Liver (tissue), 3 donors: ENCODE results near the gene SIPA1L3.

Experiments used
- ATF3 ChIP-seq: IDR thresholded peaks from 2 replicates; pipeline ENCODE4 v1.6.1; 2016; ENCODE audit warnings: antibody characterized with exemption
- FOXA1 ChIP-seq: IDR thresholded peaks from 2 replicates; pipeline ENCODE4 v1.6.1; 2016; ENCODE audit warnings: antibody characterized with exemption
- GABPA ChIP-seq, 2 donors: IDR thresholded peaks in 1 of 2; conservative IDR thresholded peaks in 1 of 2; 2 replicates each; pipeline ENCODE4 v1.6.1; 2016; ENCODE audit warnings: antibody characterized with exemption in 2 of 2, mild to moderate bottlenecking in 1 of 2, moderate library complexity in 1 of 2
- JUND ChIP-seq, 2 donors: IDR thresholded peaks; 2 replicates each; pipeline ENCODE4 v1.6.1; 2016; ENCODE audit warnings: antibody characterized with exemption in 2 of 2
- RAD21 ChIP-seq, 2 donors: IDR thresholded peaks; 2 replicates each; pipeline ENCODE4 v1.6.1; 2016; ENCODE audit warnings: antibody characterized with exemption in 2 of 2, mild to moderate bottlenecking in 2 of 2
- REST ChIP-seq: IDR thresholded peaks from 2 replicates; pipeline ENCODE4 v1.6.1; 2016; ENCODE audit warnings: antibody characterized with exemption, mild to moderate bottlenecking
- RXRA ChIP-seq, 2 donors: IDR thresholded peaks; 2 replicates each; pipeline ENCODE4 v1.6.1; 2017 to 2018; ENCODE audit warnings: antibody characterized with exemption in 2 of 2, mild to moderate bottlenecking in 1 of 2
- SP1 ChIP-seq: IDR thresholded peaks from 2 replicates; pipeline ENCODE4 v1.6.1; 2018; ENCODE audit warnings: antibody characterized with exemption, mild to moderate bottlenecking
- TAF1 ChIP-seq: conservative IDR thresholded peaks from 2 replicates; pipeline ENCODE4 v1.6.1; 2016; ENCODE audit warnings: antibody characterized with exemption, mild to moderate bottlenecking
- YY1 ChIP-seq: IDR thresholded peaks from 2 replicates; pipeline ENCODE4 v1.6.1; 2016; ENCODE audit warnings: antibody characterized with exemption, mild to moderate bottlenecking
- ZBTB33 ChIP-seq: IDR thresholded peaks from 2 replicates; pipeline ENCODE4 v1.6.1; 2016; ENCODE audit warnings: antibody characterized with exemption
- TF ChIP-seq, protein P1 (sequence below): fragments of 150-350 bp; IDR thresholded peaks from 2 replicates; pipeline ENCODE4 v1.5.1; 2017; ENCODE audit warnings: improper control_type of control experiment, low read depth, low read length; ENCODE audit not compliant: missing input control
- donor health status: healthy.
- donor health status: healthy.

DNA sequence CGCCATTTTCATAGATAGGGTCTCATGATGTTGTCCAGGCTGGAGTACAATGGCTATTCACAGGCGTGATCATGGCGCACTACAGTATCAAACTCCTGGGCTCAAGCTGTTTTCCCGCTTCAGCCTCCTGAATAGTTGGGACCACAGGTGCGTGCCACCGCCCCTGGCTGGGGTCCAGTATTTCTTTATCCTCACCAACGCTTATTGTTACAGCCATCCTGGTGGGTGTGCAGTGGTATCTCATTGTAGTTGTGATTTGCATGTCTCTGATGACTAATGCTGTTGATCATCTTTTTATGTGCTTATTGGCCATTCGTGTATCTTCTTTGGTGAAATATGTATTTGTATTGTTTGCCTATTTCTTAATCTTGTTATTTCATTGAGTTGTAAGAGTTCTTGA is 49.0 kb downstream of the SIPA1L3 start:
- TF ChIP-seq GABPA (IDR thresholded peaks at IDR 0.05 in 1 of 2, conservative IDR thresholded peaks at IDR 0.05 in 1 of 2) (no peak), RAD21 (IDR thresholded peaks at IDR 0.05) (no peak), SP1 (no peak), RXRA (IDR thresholded peaks at IDR 0.05) (no peak), FOXA1 (no peak), REST (no peak), ATF3 (no peak), YY1 (no peak), JUND (IDR thresholded peaks at IDR 0.05) (no peak), ZBTB33 (no peak), TAF1 (no peak)
- TF ChIP-seq, protein P1, sequence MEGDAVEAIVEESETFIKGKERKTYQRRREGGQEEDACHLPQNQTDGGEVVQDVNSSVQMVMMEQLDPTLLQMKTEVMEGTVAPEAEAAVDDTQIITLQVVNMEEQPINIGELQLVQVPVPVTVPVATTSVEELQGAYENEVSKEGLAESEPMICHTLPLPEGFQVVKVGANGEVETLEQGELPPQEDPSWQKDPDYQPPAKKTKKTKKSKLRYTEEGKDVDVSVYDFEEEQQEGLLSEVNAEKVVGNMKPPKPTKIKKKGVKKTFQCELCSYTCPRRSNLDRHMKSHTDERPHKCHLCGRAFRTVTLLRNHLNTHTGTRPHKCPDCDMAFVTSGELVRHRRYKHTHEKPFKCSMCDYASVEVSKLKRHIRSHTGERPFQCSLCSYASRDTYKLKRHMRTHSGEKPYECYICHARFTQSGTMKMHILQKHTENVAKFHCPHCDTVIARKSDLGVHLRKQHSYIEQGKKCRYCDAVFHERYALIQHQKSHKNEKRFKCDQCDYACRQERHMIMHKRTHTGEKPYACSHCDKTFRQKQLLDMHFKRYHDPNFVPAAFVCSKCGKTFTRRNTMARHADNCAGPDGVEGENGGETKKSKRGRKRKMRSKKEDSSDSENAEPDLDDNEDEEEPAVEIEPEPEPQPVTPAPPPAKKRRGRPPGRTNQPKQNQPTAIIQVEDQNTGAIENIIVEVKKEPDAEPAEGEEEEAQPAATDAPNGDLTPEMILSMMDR = no peak
